Smooth muscle cell of the coronary artery (primary cell): ENCODE data around the gene SMYD5. TPM values are rescaled to one million over a fixed set of nuclear protein-coding genes. Genes with fewer than 3 reads are reported as not detected.

Experiments
- total RNA-seq: library from RNA; depleted of rRNA; stranded (reverse); fragments of >200 nt; gene quantifications from 2 replicates; pipeline ENCODE4 v1.2.3, GENCODE V29; 2014; ENCODE audit warnings: low replicate concordance

SMYD5 gene
- 15.0 and 20.5 TPM in 2 replicates for total RNA-seq

DNA sequence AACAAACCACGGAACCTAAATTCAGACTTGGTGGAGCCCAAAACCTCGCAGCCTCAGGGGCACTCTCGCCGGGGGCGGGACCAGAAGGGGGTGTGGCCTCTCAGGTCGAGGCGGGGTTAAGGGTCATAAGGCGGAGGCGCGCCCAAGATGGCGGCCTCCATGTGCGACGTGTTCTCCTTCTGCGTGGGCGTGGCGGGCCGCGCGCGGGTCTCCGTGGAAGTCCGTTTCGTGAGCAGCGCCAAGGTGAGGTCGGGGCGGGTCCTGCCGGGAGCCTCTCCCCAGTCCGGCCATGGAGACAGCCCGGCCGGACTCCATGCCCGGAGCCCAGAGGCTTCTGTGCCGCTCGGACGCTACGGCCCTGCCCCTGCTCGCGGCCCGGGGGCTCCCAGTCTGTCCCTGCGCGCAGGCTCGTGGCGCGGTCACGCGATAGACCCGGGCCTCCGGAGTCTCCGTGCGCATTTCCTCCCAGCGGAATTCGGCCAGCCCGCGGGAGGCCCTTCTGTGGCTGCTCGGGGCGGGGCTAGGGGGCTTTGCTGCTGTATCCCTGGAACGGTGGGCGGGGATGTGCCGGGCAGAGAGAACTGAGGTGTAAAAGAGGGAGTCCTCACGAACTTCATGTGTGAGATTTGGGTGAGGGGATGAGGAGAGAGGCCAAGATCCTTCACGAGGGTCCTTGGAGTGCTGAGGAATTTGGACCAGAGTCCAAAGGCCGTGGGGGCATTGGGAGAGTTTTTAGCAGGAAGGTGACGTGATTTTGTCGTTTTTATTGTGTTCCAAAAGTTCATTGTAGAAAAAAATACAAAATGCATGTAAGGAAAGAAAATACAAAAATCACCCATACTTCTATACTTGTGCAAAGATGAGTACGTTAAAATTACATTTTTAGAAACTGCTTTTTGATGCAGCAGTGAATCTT, at the start of gene SMYD5:
Gene SMYD5 (plus strand): TSS at position 126 of the 916 bp plus-strand sequence. CDS start 22 bp downstream, at position 148.

DNA sequence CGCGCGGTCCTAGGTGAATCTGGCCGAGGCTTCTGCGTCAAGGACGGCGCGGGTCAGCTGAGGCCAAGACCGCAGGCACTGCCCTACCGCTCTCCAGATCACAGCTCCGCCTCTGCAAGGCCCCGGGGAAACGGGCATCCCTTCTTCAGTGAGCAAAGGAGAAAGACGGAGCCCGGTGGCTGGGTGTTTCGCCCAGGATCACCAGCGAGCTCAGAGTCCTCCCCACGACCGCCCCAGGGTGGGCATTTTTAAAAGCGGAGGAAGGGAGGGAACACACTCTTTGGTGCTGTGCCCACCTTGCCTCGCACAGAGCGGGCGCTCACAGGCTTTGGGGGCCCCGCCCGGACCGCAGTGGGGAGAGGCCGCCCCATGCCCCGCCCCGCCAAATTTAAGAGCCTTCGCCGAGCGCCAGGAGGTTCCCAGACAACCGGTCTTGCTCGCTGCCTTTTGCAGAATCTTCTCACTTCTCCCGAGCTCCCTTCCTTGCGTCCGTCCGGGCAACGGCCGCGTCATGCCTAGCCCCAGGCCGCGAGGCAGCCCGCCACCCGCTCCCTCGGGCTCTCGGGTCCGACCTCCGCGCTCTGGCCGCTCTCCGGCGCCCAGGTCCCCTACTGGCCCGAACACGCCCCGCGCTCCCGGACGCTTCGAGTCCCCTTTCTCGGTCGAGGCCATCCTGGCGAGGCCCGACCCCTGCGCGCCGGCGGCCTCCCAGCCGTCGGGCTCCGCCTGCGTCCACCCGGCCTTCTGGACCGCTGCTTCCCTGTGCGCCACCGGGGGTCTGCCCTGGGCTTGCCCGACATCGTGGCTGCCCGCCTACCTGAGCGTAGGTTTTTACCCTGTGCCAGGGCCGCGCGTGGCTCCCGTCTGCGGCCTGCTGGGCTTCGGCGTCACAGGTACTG, 11.6 kb upstream of the SMYD5 start, which contains the start of gene NOTO:
Gene NOTO (plus strand): TSS at position 419 of the 899 bp plus-strand sequence. CDS start 93 bp downstream, at position 512.

DNA sequence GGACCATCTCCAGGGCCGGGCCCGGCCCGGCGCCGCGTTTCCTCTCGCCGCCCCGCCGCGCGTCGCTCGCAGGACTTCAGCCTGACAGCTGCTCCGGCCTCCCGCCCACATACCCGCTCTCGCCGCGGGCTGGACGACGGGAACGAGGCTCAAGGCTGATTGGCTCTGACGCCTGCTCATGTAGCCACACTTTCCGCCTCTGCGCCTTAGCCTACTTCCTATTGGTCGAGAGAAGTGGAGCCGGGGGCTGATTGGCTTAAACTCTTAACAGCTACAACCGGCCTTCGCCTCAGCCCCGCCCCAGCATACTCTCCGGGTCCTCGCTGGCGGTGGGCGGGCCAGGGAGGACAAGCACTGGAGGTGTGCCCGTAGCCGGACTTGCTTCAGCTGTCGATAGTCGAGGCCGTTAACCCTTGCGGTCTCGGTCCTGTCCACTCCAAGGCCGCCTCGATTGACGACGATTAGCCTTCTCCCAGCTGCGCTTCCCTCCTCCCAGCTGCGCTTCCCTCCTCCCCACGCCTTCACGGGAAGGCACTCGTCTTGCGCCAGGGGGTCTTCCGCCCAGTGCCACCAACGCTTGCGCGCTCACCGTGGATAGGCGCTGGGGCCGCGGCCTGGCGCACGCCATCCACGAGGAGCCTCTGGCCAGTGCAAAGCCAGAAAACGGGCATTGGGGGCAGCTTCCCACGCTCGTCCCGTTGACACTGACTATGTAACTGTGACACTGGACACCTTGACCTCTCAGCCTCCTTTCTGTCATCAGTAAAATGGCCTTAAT, 19.3 kb downstream of the SMYD5 start, which contains the start of gene PRADC1:
Gene PRADC1 (minus strand): TSS at position 86 of the 778 bp plus-strand sequence. CDS start 79 bp downstream, at position 7.

DNA sequence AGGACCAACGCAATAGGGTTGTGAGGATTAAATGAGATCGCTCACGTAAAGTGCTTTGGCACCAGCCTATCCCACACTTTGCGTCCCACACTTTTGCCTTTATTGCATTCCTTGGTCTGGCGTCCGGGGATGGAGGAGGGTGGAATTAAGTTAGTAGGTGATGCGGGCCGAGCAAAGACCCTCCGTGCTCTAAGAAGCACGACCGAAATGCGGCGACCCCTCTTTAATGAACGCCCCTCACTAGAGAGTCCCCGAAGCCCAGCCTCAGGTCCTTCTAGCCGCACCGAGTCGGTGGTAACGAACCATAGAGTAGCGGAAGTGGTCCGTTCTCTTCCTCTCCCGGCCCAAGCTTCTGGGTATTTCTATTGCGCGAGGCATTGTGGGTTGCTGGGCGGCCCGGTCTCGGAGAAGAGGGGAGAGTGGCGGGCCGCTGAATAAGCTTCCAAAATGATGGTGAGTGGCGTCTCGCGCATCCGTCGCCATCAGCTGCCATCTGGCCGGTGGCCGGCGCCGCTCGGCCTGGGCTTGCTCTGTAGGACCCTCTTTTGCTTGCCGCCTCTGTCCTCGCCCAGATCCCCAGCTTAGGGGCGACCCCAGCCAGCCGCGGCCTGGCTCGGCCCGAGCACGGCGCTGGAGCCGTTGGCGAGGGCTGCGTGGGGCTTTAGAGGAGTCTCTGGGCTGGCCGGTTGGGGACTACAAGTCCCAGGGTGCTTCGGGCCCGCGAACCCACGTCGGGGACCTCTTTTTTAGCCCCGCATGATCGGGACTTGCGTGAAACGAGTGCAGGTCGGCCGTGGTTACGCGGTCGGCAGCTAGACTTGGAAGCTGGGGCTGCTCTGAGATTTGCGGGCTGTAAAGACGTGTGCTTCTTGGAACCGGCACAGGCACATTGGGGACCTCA, 20.1 kb downstream of the SMYD5 start, which contains the start of gene CCT7:
Gene CCT7 (plus strand): TSS at position 377 of the 901 bp plus-strand sequence. CDS start 71 bp downstream, at position 448.

Other genes starting within 250 kb of the SMYD5 start
- 10.0 and 11.8 TPM in 2 replicates for gene SFXN5, start 142.5 kb upstream of the SMYD5 start, total RNA-seq
- 22.5 and 27.8 TPM in 2 replicates for gene RAB11FIP5, start 101.3 kb upstream of the SMYD5 start, total RNA-seq
- gene NOTO, start 11.7 kb upstream of the SMYD5 start, total RNA-seq = not detected in 2 replicates
- 10.3 and 20.5 TPM in 2 replicates for gene PRADC1, start 19.0 kb downstream of the SMYD5 start, total RNA-seq
- gene CCT7, start 20.1 kb downstream of the SMYD5 start, total RNA-seq = 294 and 401 TPM in 2 replicates
- 0.23 and 0.70 TPM in 2 replicates for gene FBXO41, start 70.2 kb downstream of the SMYD5 start, total RNA-seq
- gene EGR4, start 79.3 kb downstream of the SMYD5 start, total RNA-seq = not detected in 2 replicates
- 4.7 and 10.4 TPM in 2 replicates for gene ALMS1, start 171.6 kb downstream of the SMYD5 start, total RNA-seq